Neural progenitor cell (in vitro differentiated cells): ENCODE results near the gene SMPD3. TPM values are rescaled to one million over a fixed set of nuclear protein-coding genes. Genes with fewer than 3 reads are reported as not detected.

Experiments used
- DNase-seq: peaks from one replicate; pipeline ENCODE4 v3.0.0-alpha.2; 2016; ENCODE audit warnings: low spot score
- H2AFZ ChIP-seq: fragments of 200-600 bp; sonication (generic); replicated peaks from 2 replicates; pipeline ENCODE4 v1.6.1; 2016; ENCODE audit warnings: antibody characterized with exemption
- H3F3A ChIP-seq: fragments of 200-600 bp; sonication (generic); 2 replicates; pipeline ENCODE4 v1.6.1; 2016; ENCODE audit warnings: antibody characterized with exemption, low read depth
- H3K27ac ChIP-seq: fragments of 200-600 bp; sonication (generic); 2 replicates; pipeline ENCODE4 v1.5.1; 2016; ENCODE audit warnings: mild to moderate bottlenecking
- H3K27me3 ChIP-seq: fragments of 200-600 bp; sonication (generic); 2 replicates; pipeline ENCODE4 v1.6.1; 2016; ENCODE audit warnings: mild to moderate bottlenecking, moderate library complexity
- H3K36me3 ChIP-seq: fragments of 200-600 bp; sonication (generic); 2 replicates; pipeline ENCODE4 v1.5.1; 2016
- H3K4me1 ChIP-seq: fragments of 200-600 bp; sonication (generic); 2 replicates; pipeline ENCODE4 v1.6.1; 2016; ENCODE audit warnings: mixed run types
- H3K4me2 ChIP-seq: fragments of 200-600 bp; sonication (generic); 2 replicates; pipeline ENCODE4 v1.6.1; 2016
- H3K4me3 ChIP-seq: fragments of 200-600 bp; sonication (generic); 2 replicates; pipeline ENCODE4 v1.5.1; 2016
- H3K79me2 ChIP-seq: fragments of 200-600 bp; sonication (generic); 2 replicates; pipeline ENCODE4 v1.6.1; 2016; ENCODE audit warnings: low read depth
- H3K9ac ChIP-seq: fragments of 200-600 bp; sonication (generic); 2 replicates; pipeline ENCODE4 v1.6.1; 2016
- H3K9me3 ChIP-seq: fragments of 200-600 bp; sonication (generic); 2 replicates; pipeline ENCODE4 v1.5.1; 2016; ENCODE audit warnings: low read depth
- H4K20me1 ChIP-seq: fragments of 200-600 bp; sonication (generic); 2 replicates; pipeline ENCODE4 v1.6.1; 2016; ENCODE audit warnings: low read depth
- H3K27ac Mint-ChIP-seq: 3 replicates; pipeline ENCODE4 v1.8.0; 2021; ENCODE audit warnings: mixed read lengths
- H3K27me3 Mint-ChIP-seq: 2 replicates; pipeline ENCODE4 v1.8.0; 2022; ENCODE audit warnings: low read depth, mild to moderate bottlenecking, inconsistent platforms, moderate library complexity, mixed read lengths; ENCODE audit not compliant: insufficient read depth
- H3K36me3 Mint-ChIP-seq: 3 replicates; pipeline ENCODE4 v1.8.0; 2021; ENCODE audit warnings: mixed read lengths
- H3K4me1 Mint-ChIP-seq: 3 replicates; pipeline ENCODE4 v1.8.0; 2021; ENCODE audit warnings: mixed read lengths
- H3K4me3 Mint-ChIP-seq: 3 replicates; pipeline ENCODE4 v1.8.0; 2021; ENCODE audit warnings: mild to moderate bottlenecking, moderate library complexity, mixed read lengths
- H3K9me3 Mint-ChIP-seq: 3 replicates; pipeline ENCODE4 v1.8.0; 2020; ENCODE audit warnings: mixed read lengths
- CTCF ChIP-seq: fragments of 200-600 bp; sonication (generic); IDR thresholded peaks from 2 replicates; pipeline ENCODE4 v1.5.1; 2017; ENCODE audit warnings: antibody characterized with exemption, mild to moderate bottlenecking
- EZH2 ChIP-seq: fragments of 200-600 bp; sonication (generic); IDR thresholded peaks from 2 replicates; pipeline ENCODE4 v1.6.1; 2017; ENCODE audit warnings: antibody characterized with exemption, mild to moderate bottlenecking, moderate library complexity
- EZH2phosphoT487 ChIP-seq: fragments of 200-600 bp; sonication (generic); IDR thresholded peaks from 2 replicates; pipeline ENCODE4 v1.6.1; 2017; ENCODE audit warnings: antibody characterized with exemption
- total RNA-seq: library from RNA; depleted of rRNA; stranded (reverse); fragments of >200 nt; gene quantifications from 2 replicates; pipeline ENCODE4 v1.2.3, GENCODE V29; 2015; ENCODE audit warnings: low replicate concordance

Gene SMPD3
- total RNA-seq, 1 donor from 2014 or later, result not detected

GRCh38 chr16:68360956-68361355 lies 87.4 kb downstream of the SMPD3 start:
- Histone ChIP-seq H3K9me3 (no peaks in the 10 kb centered on the region), H2AFZ (no peak overlapping the region), H3K4me2 (no peak overlapping the region), H4K20me1 (no peaks in the 10 kb centered on the region), H3F3A (no peaks in the 10 kb centered on the region), H3K9ac (no peak overlapping the region), H3K27ac (no peak overlapping the region), H3K27me3 (no peaks in the 10 kb centered on the region), H3K4me3 (no peak overlapping the region), H3K79me2 (no peaks in the 10 kb centered on the region), H3K36me3 (no peaks in the 10 kb centered on the region), H3K4me1 (peaks cover 12% of the 10 kb centered on the region)
- peaks cover 4% of the 10 kb centered on the region for H3K36me3 Mint-ChIP-seq
- peaks cover 17% of the 10 kb centered on the region for H3K4me1 Mint-ChIP-seq
- H3K27ac Mint-ChIP-seq, result no peak overlapping the region
- no peak for DNase-seq
- no peak for TF ChIP-seq EZH2
- TF ChIP-seq CTCF, result no peak
- no peak for TF ChIP-seq EZH2phosphoT487
- H3K4me3 Mint-ChIP-seq, result no peak overlapping the region
- no peaks in the 10 kb centered on the region for H3K9me3 Mint-ChIP-seq
- H3K27me3 Mint-ChIP-seq, result peaks cover 9% of the 10 kb centered on the region

GRCh38 chr16:68360547-68360946 lies 87.8 kb downstream of the SMPD3 start:
- H3K9me3 Mint-ChIP-seq, result no peaks in the 10 kb centered on the region
- no peak for DNase-seq
- H3K36me3 Mint-ChIP-seq, result peaks cover 4% of the 10 kb centered on the region
- H3K9ac ChIP-seq, result no peak overlapping the region
- no peak overlapping the region for H3K4me2 ChIP-seq
- H3K27me3 ChIP-seq, result no peaks in the 10 kb centered on the region
- no peaks in the 10 kb centered on the region for H3F3A ChIP-seq
- H3K4me3 Mint-ChIP-seq, result no peak overlapping the region
- no peaks in the 10 kb centered on the region for H3K79me2 ChIP-seq
- H3K27ac ChIP-seq, result no peak overlapping the region
- peaks cover 7% of the 10 kb centered on the region for H3K27me3 Mint-ChIP-seq
- TF ChIP-seq EZH2 (no peak), EZH2phosphoT487 (no peak), CTCF (no peak)
- H3K4me3 ChIP-seq, result no peak overlapping the region
- peak overlapping the region; percentile 23 for H3K27ac Mint-ChIP-seq
- H3K36me3 ChIP-seq, result no peaks in the 10 kb centered on the region
- peaks cover 16% of the 10 kb centered on the region for H3K4me1 Mint-ChIP-seq
- H3K9me3 ChIP-seq, result no peaks in the 10 kb centered on the region
- H2AFZ ChIP-seq, result no peak overlapping the region
- H3K4me1 ChIP-seq, result peaks cover 12% of the 10 kb centered on the region
- no peaks in the 10 kb centered on the region for H4K20me1 ChIP-seq

- TF ChIP-seq EZH2phosphoT487 (no peak), EZH2 (no peak), CTCF (no peak)
- H3K4me1 ChIP-seq, result peaks cover 12% of the 10 kb centered on the region
- Mint-ChIP-seq H3K27ac (no peak overlapping the region), H3K4me3 (no peak overlapping the region), H3K36me3 (peaks cover 4% of the 10 kb centered on the region), H3K9me3 (no peaks in the 10 kb centered on the region), H3K4me1 (peaks cover 12% of the 10 kb centered on the region), H3K27me3 (peaks cover 6% of the 10 kb centered on the region)
- no peak overlapping the region for H3K4me2 ChIP-seq
- no peaks in the 10 kb centered on the region for H3F3A ChIP-seq
- H3K4me3 ChIP-seq, result no peak overlapping the region
- DNase-seq, result no peak
- H4K20me1 ChIP-seq, result no peaks in the 10 kb centered on the region
- no peaks in the 10 kb centered on the region for H3K9me3 ChIP-seq
- no peaks in the 10 kb centered on the region for H3K79me2 ChIP-seq
- H3K9ac ChIP-seq, result no peak overlapping the region
- no peaks in the 10 kb centered on the region for H3K27me3 ChIP-seq
- H2AFZ ChIP-seq, result no peak overlapping the region
- no peak overlapping the region for H3K27ac ChIP-seq
- H3K36me3 ChIP-seq, result no peaks in the 10 kb centered on the region
Observed at GRCh38 chr16:68359398-68360191, 88.7 kb downstream of the SMPD3 start.
